Thyroid gland (tissue), 4 donors: ENCODE data around the gene NR1D2. TPM values are rescaled to one million over a fixed set of nuclear protein-coding genes. Genes with fewer than 3 reads are reported as not detected.

ENCODE experiments used
- DNase-seq, 2 donors: peaks; one replicate each; pipeline ENCODE4 v3.0.0-alpha.2; 2019
- H3K27ac ChIP-seq, 3 donors: fragments of 200-600 bp; sonication (generic); 1 replicate in 2 of 3; 2 replicates in 1 of 3; pipeline ENCODE4 v1.5.1; 2016 to 2019; ENCODE audit warnings: mild to moderate bottlenecking in 1 of 3, moderate library complexity in 1 of 3
- H3K27me3 ChIP-seq: fragments of 200-600 bp; sonication (generic); one replicate; pipeline ENCODE4 v1.5.1; 2019
- H3K36me3 ChIP-seq, 2 donors: fragments of 200-600 bp; sonication (generic); one replicate each; pipeline ENCODE4 v1.5.1; 2016 to 2019
- H3K4me1 ChIP-seq, 2 donors: fragments of 200-600 bp; sonication (generic); one replicate each; pipeline ENCODE4 v1.5.1; 2017 to 2019
- H3K4me3 ChIP-seq, 3 donors: fragments of 200-600 bp; sonication (generic); replicated peaks in 1 of 3; 1 replicate in 2 of 3; 2 replicates in 1 of 3; pipeline ENCODE4 v1.5.1; 2016; ENCODE audit warnings: mild to moderate bottlenecking in 1 of 3
- H3K9me3 ChIP-seq: fragments of 200-600 bp; sonication (generic); one replicate; pipeline ENCODE4 v1.5.1; 2017
- CTCF ChIP-seq, 6 experiments: fragments of 200-600 bp in 3 of 6; fragments of 450-650 bp in 3 of 6; sonication (generic) in 3 of 6; IDR thresholded peaks; one replicate each; pipeline ENCODE4 v1.5.1; 2016 to 2019; ENCODE audit warnings: antibody characterized with exemption in 6 of 6, mild to moderate bottlenecking in 2 of 6, inconsistent platforms in 1 of 6, moderate library complexity in 1 of 6
- POLR2A ChIP-seq, 2 donors: fragments of 450-650 bp; IDR thresholded peaks; one replicate each; pipeline ENCODE4 v1.6.1; 2017; ENCODE audit warnings: antibody characterized with exemption in 2 of 2, mild to moderate bottlenecking in 2 of 2, moderate library complexity in 1 of 2
- WGBS, 2 donors: methylation state at CpG; one replicate each; pipeline ENCODE4 v1.1.5; 2017; 5-methylcytosine and 5-hydroxymethylcytosine counted together
- intact Hi-C: fragments of 100-400 bp; cut with DNase I; formaldehyde crosslinking; loops from one replicate; pipeline ENCODE4 v1.15.1; 2023
- total RNA-seq, 4 donors: library from RNA; depleted of rRNA; stranded (reverse); fragments of >200 nt; gene quantifications; one replicate each; pipeline ENCODE4 v1.2.3, GENCODE V29; 2016

Gene NR1D2
- total RNA-seq, 4 donors from 2014 or later, result 44.2 to 108 (median 68.1) TPM

- Histone ChIP-seq H3K4me1 (no peaks in the 10 kb centered on the region), H3K9me3 (no peaks in the 10 kb centered on the region), H3K27ac (no peak overlapping the region), H3K27me3 (no peaks in the 10 kb centered on the region), H3K4me3 (no peak overlapping the region), H3K36me3 (no peaks in the 10 kb centered on the region)
- DNase-seq, result no peak
- intact Hi-C loops, result no loop called here
- TF ChIP-seq POLR2A (IDR thresholded peaks at IDR 0.05) (no peak), CTCF (IDR thresholded peaks at IDR 0.05) (no peak)
- 97 to 98% methylated on average over 3 of the region's 3 CpGs for WGBS, 2 donors
These were observed 39.8 kb downstream of the NR1D2 start for GRCh38 chr3:23984934-23985333.

- WGBS, 2 donors, result 57 to 83% methylated on average over 1 of the region's 1 CpG
- intact Hi-C loops, result no loop called here
- no peak for DNase-seq
- Histone ChIP-seq H3K27ac (no peak overlapping the region), H3K9me3 (no peaks in the 10 kb centered on the region), H3K4me1 (no peaks in the 10 kb centered on the region), H3K27me3 (no peaks in the 10 kb centered on the region), H3K4me3 (no peak overlapping the region), H3K36me3 (no peaks in the 10 kb centered on the region)
- TF ChIP-seq CTCF (IDR thresholded peaks at IDR 0.05) (no peak), POLR2A (IDR thresholded peaks at IDR 0.05) (no peak)
These were observed 40.9 kb downstream of the NR1D2 start for GRCh38 chr3:23985747-23986544.

GRCh38 chr3:23987356-23987755, 42.3 kb downstream of the NR1D2 start:
- intact Hi-C loops, result no loop called here
- DNase-seq, result no peak
- H3K4me3 ChIP-seq, result no peak overlapping the region

GRCh38 chr3:23991306-23991682, 46.2 kb downstream of the NR1D2 start:
- H3K9me3 ChIP-seq, result no peaks in the 10 kb centered on the region
- whole genome bisulfite sequencing, 2 donors, result 80 to 83% methylated on average over 3 of the region's 3 CpGs
- no peaks in the 10 kb centered on the region for H3K27me3 ChIP-seq
- no peak for DNase-seq
- TF ChIP-seq CTCF (IDR thresholded peaks at IDR 0.05), result no peak
- no peak overlapping the region for H3K4me3 ChIP-seq
- H3K4me1 ChIP-seq, result peaks cover 0 to 9% of the 10 kb centered on the region in 2 donors
- H3K36me3 ChIP-seq, result no peaks in the 10 kb centered on the region
- intact Hi-C loops, result loop anchor here (10.0 kb wide), 2 partner anchors 504 to 694 kb away; partner anchors contain the start of gene THRB
- no peak overlapping the region for H3K27ac ChIP-seq

More at GRCh38 chr3:23987356-23987755, 42.3 kb downstream of the NR1D2 start:
- no peak for TF ChIP-seq POLR2A (IDR thresholded peaks at IDR 0.05)
- no peak for TF ChIP-seq CTCF (IDR thresholded peaks at IDR 0.05)
- Histone ChIP-seq H3K36me3 (no peaks in the 10 kb centered on the region), H3K27ac (no peak overlapping the region), H3K27me3 (no peaks in the 10 kb centered on the region), H3K9me3 (no peaks in the 10 kb centered on the region), H3K4me1 (no peaks in the 10 kb centered on the region)
- WGBS, 2 donors, result 71 to 75% methylated on average over 8 of the region's 8 CpGs
